HepG2 (cell line): ENCODE results near the gene BCL6B. TPM values are rescaled to one million over a fixed set of nuclear protein-coding genes. Genes with fewer than 3 reads are reported as not detected.

ENCODE experiments used
- CHD4 ChIP-seq: fragments of 200-600 bp; sonication (generic); IDR thresholded peaks from 2 replicates; pipeline ENCODE4 v1.7.0; 2017; ENCODE audit warnings: mild to moderate bottlenecking, low read length, borderline replicate concordance
- FOSL2 ChIP-seq: sonication (generic); formaldehyde crosslinking; IDR thresholded peaks from 2 replicates; pipeline ENCODE4 v1.4.0; 2020; ENCODE audit warnings: missing genetic modification reagents
- HMGA1 ChIP-seq: sonication (generic); formaldehyde crosslinking; conservative IDR thresholded peaks from 2 replicates; pipeline ENCODE4 v1.4.0; 2020; ENCODE audit warnings: missing genetic modification reagents
- KLF11 ChIP-seq: IDR thresholded peaks from 2 replicates; pipeline ENCODE4 v1.6.1; 2016; ENCODE audit warnings: missing compliant biosample characterization
- MED1 ChIP-seq: sonication (generic); formaldehyde crosslinking; IDR thresholded peaks from 2 replicates; pipeline ENCODE4 v1.4.0; 2020; ENCODE audit warnings: missing genetic modification reagents
- NCOA2 ChIP-seq: sonication (generic); formaldehyde crosslinking; IDR thresholded peaks from 2 replicates; pipeline ENCODE4 v1.8.0; 2022; ENCODE audit warnings: inconsistent platforms
- POLR2AphosphoS5 ChIP-seq: IDR thresholded peaks from 2 replicates; pipeline ENCODE4 v1.6.1; 2012; ENCODE audit warnings: low read depth, low read length
- PPARG ChIP-seq: conservative IDR thresholded peaks from 2 replicates; pipeline ENCODE4 v1.6.1; 2016; ENCODE audit warnings: missing biosample characterization, missing genetic modification reagents
- PRPF4 ChIP-seq: fragments of 200-400 bp; formaldehyde crosslinking; IDR thresholded peaks from 2 replicates; pipeline ENCODE4 v1.6.1; 2016; ENCODE audit warnings: low read length, low read depth; ENCODE audit not compliant: poor library complexity, severe bottlenecking
- ZNF253 ChIP-seq: sonication (generic); formaldehyde crosslinking; IDR thresholded peaks from 2 replicates; pipeline ENCODE4 v1.8.0; 2022; ENCODE audit warnings: mild to moderate bottlenecking, missing genetic modification reagents, borderline replicate concordance
- ZNF333 ChIP-seq: sonication (generic); formaldehyde crosslinking; IDR thresholded peaks from 2 replicates; pipeline ENCODE4 v1.4.0; 2020; ENCODE audit warnings: mild to moderate bottlenecking, missing genetic modification reagents, borderline replicate concordance
- ZNF709 ChIP-seq: sonication (generic); formaldehyde crosslinking; IDR thresholded peaks from 2 replicates; pipeline ENCODE4 v1.5.0; 2020; ENCODE audit warnings: mild to moderate bottlenecking, missing genetic modification reagents
- polyA plus RNA-seq, 8 experiments: library from polyadenylated mRNA; depleted of rRNA in 3 of 8; stranded (reverse) in 7 of 8; unstranded in 1 of 8; fragments of >200 nt; fragmentation: Illumina TruSeq in 4 of 8; extraction: Trizol in 4 of 8; gene quantifications; 2 replicates each; pipeline versions ENCODE4 v1.2.1 to v1.2.3, GENCODE V29; 2011 to 2016; ENCODE audit warnings: low read depth in 4 of 8, missing spikeins in 1 of 8, mixed read lengths in 1 of 8; ENCODE audit not compliant: insufficient read depth in 1 of 8
- total RNA-seq, 5 experiments: library from RNA; depleted of rRNA; stranded (reverse); fragments of >200 nt; fragmentation: Illumina TruSeq; extraction: Trizol; gene quantifications; 2 replicates each; pipeline ENCODE4 v1.2.3, GENCODE V29; 2016; ENCODE audit warnings: low read depth in 1 of 5
- TF ChIP-seq, protein P1 (sequence below): sonication (generic); formaldehyde crosslinking; IDR thresholded peaks from 2 replicates; pipeline ENCODE4 v1.8.1; 2023; ENCODE audit warnings: mild to moderate bottlenecking, inconsistent platforms, moderate library complexity, missing genetic modification reagents, borderline replicate concordance
- TF ChIP-seq, protein P2 (sequence below): sonication (generic); formaldehyde crosslinking; IDR thresholded peaks from 2 replicates; pipeline ENCODE4 v1.4.0; 2020; ENCODE audit warnings: mild to moderate bottlenecking, missing genetic modification reagents
- TF ChIP-seq, protein P3 (sequence below): sonication (generic); formaldehyde crosslinking; IDR thresholded peaks from 2 replicates; pipeline ENCODE4 v1.4.0; 2020; ENCODE audit warnings: missing genetic modification reagents
- TF ChIP-seq, protein P4 (sequence below): sonication (generic); formaldehyde crosslinking; IDR thresholded peaks from 2 replicates; pipeline ENCODE4 v1.4.0; 2020; ENCODE audit warnings: missing genetic modification reagents, borderline replicate concordance

Gene BCL6B
- total and polyA plus RNA-seq, 2 of the 13 experiments (the other 11 are each of a cell fraction or from before 2014, with no cell fraction given) = not detected

DNA sequence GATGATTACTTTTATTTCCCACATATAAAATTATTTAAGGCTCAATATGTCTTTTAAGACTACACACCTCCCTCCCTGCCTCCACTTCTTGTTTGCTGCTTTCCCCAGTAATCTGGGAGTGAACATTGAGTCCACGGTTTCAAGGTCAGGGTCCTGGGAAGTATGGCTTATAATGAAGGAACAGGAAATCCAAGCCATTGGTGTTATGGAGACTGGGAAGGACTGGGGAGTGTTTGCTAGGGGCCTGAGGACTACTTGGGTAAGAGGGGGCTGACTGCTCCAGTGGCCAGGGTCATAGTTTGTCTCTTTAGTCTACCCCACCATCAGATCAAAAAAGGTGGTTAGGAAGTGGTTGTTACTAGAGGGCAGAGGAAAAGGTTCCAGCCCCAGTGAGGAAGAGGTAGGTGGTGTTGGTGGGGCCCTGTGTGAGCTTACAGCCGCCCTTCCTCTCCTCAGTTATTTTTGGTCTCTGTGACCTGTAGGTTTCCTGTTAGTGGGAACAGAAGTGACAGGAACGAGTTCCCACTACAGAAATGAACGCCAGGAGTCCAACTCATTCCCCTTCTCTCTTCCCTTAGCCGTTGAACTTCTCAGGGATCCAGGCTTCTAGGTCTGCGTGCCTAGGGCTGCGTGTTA lies 12.2 kb downstream of the BCL6B start (continued):
- TF ChIP-seq, protein P1, sequence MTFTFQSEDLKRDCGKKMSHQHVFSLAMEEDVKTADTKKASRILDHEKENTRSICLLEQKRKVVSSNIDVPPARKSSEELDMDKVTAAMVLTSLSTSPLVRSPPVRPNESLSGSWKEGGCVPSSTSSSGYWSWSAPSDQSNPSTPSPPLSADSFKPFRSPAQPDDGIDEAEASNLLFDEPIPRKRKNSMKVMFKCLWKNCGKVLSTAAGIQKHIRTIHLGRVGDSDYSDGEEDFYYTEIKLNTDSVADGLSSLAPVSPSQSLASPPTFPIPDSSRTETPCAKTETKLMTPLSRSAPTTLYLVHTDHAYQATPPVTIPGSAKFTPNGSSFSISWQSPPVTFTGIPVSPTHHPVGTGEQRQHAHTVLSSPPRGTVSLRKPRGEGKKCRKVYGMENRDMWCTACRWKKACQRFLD (CRISPR knock-in tag) = 0 out of 2 replicates have a peak, but pooled peaks have one; percentile 11
- TF ChIP-seq ZNF333 (0 out of 2 replicates have a peak, but pooled peaks have one; percentile 9), KLF11 (CRISPR knock-in tag) (no peak), MED1 (CRISPR knock-in tag) (no peak), NCOA2 (CRISPR knock-in tag) (no peak), HMGA1 (no peak), POLR2AphosphoS5 (peak; percentile 54), CHD4 (no peak), ZNF253 (CRISPR knock-in tag) (no peak), PPARG (CRISPR knock-in tag) (no peak), FOSL2 (CRISPR knock-in tag) (no peak), ZNF709 (no peak), PRPF4 (no peak)
- TF ChIP-seq, protein P2, sequence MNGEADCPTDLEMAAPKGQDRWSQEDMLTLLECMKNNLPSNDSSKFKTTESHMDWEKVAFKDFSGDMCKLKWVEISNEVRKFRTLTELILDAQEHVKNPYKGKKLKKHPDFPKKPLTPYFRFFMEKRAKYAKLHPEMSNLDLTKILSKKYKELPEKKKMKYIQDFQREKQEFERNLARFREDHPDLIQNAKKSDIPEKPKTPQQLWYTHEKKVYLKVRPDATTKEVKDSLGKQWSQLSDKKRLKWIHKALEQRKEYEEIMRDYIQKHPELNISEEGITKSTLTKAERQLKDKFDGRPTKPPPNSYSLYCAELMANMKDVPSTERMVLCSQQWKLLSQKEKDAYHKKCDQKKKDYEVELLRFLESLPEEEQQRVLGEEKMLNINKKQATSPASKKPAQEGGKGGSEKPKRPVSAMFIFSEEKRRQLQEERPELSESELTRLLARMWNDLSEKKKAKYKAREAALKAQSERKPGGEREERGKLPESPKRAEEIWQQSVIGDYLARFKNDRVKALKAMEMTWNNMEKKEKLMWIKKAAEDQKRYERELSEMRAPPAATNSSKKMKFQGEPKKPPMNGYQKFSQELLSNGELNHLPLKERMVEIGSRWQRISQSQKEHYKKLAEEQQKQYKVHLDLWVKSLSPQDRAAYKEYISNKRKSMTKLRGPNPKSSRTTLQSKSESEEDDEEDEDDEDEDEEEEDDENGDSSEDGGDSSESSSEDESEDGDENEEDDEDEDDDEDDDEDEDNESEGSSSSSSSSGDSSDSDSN (CRISPR knock-in tag) = no peak
- TF ChIP-seq, protein P3, sequence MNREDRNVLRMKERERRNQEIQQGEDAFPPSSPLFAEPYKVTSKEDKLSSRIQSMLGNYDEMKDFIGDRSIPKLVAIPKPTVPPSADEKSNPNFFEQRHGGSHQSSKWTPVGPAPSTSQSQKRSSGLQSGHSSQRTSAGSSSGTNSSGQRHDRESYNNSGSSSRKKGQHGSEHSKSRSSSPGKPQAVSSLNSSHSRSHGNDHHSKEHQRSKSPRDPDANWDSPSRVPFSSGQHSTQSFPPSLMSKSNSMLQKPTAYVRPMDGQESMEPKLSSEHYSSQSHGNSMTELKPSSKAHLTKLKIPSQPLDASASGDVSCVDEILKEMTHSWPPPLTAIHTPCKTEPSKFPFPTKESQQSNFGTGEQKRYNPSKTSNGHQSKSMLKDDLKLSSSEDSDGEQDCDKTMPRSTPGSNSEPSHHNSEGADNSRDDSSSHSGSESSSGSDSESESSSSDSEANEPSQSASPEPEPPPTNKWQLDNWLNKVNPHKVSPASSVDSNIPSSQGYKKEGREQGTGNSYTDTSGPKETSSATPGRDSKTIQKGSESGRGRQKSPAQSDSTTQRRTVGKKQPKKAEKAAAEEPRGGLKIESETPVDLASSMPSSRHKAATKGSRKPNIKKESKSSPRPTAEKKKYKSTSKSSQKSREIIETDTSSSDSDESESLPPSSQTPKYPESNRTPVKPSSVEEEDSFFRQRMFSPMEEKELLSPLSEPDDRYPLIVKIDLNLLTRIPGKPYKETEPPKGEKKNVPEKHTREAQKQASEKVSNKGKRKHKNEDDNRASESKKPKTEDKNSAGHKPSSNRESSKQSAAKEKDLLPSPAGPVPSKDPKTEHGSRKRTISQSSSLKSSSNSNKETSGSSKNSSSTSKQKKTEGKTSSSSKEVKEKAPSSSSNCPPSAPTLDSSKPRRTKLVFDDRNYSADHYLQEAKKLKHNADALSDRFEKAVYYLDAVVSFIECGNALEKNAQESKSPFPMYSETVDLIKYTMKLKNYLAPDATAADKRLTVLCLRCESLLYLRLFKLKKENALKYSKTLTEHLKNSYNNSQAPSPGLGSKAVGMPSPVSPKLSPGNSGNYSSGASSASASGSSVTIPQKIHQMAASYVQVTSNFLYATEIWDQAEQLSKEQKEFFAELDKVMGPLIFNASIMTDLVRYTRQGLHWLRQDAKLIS (CRISPR knock-in tag) = no peak
- TF ChIP-seq, protein P4, sequence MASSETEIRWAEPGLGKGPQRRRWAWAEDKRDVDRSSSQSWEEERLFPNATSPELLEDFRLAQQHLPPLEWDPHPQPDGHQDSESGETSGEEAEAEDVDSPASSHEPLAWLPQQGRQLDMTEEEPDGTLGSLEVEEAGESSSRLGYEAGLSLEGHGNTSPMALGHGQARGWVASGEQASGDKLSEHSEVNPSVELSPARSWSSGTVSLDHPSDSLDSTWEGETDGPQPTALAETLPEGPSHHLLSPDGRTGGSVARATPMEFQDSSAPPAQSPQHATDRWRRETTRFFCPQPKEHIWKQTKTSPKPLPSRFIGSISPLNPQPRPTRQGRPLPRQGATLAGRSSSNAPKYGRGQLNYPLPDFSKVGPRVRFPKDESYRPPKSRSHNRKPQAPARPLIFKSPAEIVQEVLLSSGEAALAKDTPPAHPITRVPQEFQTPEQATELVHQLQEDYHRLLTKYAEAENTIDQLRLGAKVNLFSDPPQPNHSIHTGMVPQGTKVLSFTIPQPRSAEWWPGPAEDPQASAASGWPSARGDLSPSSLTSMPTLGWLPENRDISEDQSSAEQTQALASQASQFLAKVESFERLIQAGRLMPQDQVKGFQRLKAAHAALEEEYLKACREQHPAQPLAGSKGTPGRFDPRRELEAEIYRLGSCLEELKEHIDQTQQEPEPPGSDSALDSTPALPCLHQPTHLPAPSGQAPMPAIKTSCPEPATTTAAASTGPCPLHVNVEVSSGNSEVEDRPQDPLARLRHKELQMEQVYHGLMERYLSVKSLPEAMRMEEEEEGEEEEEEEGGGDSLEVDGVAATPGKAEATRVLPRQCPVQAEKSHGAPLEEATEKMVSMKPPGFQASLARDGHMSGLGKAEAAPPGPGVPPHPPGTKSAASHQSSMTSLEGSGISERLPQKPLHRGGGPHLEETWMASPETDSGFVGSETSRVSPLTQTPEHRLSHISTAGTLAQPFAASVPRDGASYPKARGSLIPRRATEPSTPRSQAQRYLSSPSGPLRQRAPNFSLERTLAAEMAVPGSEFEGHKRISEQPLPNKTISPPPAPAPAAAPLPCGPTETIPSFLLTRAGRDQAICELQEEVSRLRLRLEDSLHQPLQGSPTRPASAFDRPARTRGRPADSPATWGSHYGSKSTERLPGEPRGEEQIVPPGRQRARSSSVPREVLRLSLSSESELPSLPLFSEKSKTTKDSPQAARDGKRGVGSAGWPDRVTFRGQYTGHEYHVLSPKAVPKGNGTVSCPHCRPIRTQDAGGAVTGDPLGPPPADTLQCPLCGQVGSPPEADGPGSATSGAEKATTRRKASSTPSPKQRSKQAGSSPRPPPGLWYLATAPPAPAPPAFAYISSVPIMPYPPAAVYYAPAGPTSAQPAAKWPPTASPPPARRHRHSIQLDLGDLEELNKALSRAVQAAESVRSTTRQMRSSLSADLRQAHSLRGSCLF (CRISPR knock-in tag) = no peak
